ENCODE measurements around the gene B4GALNT4.

B4GALNT4 gene

GRCh38 chr11:429931-430456 is 60.7 kb downstream of the B4GALNT4 start:
- DNase-seq (ENCODE audit: insufficient read length) (no peak), FAIRE-seq (no peak)

More at GRCh38 chr11:429931-430456, 60.7 kb downstream of the B4GALNT4 start:
- TF ChIP-seq POLR2AphosphoS5 (IDR thresholded peaks at IDR 0.05; ENCODE audit: low read depth, low read length) (no peak), POLR2A (IDR thresholded peaks at IDR 0.05; ENCODE audit: low read depth, low read length) (no peak), TAF1 (IDR thresholded peaks at IDR 0.05; ENCODE audit: borderline replicate concordance, low read depth, low read length) (no peak)
